ENCODE results near the gene ZFYVE28.

GRCh38 chr4:2257361-2258081, 160.9 kb downstream of the ZFYVE28 start:
- no peak for TF ChIP-seq CTCF (IDR thresholded peaks at IDR 0.05; ENCODE audit: insufficient read depth, low read length, poor library complexity, severe bottlenecking)
- TF ChIP-seq EZH2phosphoT487 (conservative IDR thresholded peaks at IDR 0.05; ENCODE audit: low read length): no peak

All from SU-DHL-6 (cell line).